Bronchial epithelial cell (primary cell): ENCODE measurements around the gene HTR3D. TPM values are rescaled to one million over a fixed set of nuclear protein-coding genes. Genes with fewer than 3 reads are reported as not detected.

ENCODE experiments used
- DNase-seq: peaks from one replicate; pipeline ENCODE4 v3.0.0-alpha.2; 2010; ENCODE audit warnings: low read depth
- FAIRE-seq: peaks from 2 replicates; lab custom pipeline; 2011; peaks lifted over from hg19 to GRCh38; lab: Jason Lieb, UNC
- H3K27me3 ChIP-seq: 2 replicates; pipeline ENCODE4 v1.5.1; 2011; ENCODE audit warnings: low read length; ENCODE audit not compliant: control insufficient read depth, insufficient read depth
- H3K36me3 ChIP-seq: 2 replicates; pipeline ENCODE4 v1.5.1; 2011; ENCODE audit warnings: low read length; ENCODE audit not compliant: control insufficient read depth, insufficient read depth
- H3K4me3 ChIP-seq: 2 replicates; pipeline ENCODE4 v1.5.1; 2011; ENCODE audit warnings: mild to moderate bottlenecking, low read depth, low read length, control low read depth
- total RNA-seq: library from RNA; depleted of rRNA; stranded (reverse); fragments of >200 nt; gene quantifications from 2 replicates; pipeline ENCODE4 v1.2.1, GENCODE V29; 2014
- TF ChIP-seq, protein P1 (sequence below): IDR thresholded peaks from 2 replicates; pipeline ENCODE4 v1.5.1; 2011; ENCODE audit warnings: mild to moderate bottlenecking, moderate library complexity, low read length, control low read depth, inconsistent platforms; ENCODE audit not compliant: insufficient read depth, severe bottlenecking

The HTR3D gene
- total RNA-seq, 1 donor from 2014 or later: not detected

DNA sequence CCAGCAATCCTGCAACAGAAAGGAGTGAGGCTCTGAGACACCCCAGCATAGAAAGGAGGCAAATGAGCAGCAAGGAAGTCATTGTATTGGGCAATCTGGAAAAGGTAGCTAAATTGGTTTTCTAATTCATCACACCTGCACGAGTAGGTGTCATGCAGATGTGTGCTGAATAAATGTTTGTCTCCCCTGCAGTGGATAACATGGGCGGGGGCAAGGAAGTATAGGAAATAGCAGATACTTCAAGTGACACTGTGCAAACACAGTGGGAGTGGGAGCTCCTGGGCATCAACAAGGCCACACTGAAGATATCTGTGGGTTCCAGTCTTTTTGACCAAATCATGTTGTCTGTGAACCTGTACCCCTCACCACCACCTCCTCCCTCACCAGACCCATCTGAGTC, 50.9 kb downstream of the HTR3D start:
- no peak for FAIRE-seq
- Histone ChIP-seq H3K4me3 (no peak overlapping the region), H3K27me3 (no peaks in the 10 kb centered on the region), H3K36me3 (no peaks in the 10 kb centered on the region)
- peak; percentile 27 for DNase-seq
- TF ChIP-seq, protein P1, sequence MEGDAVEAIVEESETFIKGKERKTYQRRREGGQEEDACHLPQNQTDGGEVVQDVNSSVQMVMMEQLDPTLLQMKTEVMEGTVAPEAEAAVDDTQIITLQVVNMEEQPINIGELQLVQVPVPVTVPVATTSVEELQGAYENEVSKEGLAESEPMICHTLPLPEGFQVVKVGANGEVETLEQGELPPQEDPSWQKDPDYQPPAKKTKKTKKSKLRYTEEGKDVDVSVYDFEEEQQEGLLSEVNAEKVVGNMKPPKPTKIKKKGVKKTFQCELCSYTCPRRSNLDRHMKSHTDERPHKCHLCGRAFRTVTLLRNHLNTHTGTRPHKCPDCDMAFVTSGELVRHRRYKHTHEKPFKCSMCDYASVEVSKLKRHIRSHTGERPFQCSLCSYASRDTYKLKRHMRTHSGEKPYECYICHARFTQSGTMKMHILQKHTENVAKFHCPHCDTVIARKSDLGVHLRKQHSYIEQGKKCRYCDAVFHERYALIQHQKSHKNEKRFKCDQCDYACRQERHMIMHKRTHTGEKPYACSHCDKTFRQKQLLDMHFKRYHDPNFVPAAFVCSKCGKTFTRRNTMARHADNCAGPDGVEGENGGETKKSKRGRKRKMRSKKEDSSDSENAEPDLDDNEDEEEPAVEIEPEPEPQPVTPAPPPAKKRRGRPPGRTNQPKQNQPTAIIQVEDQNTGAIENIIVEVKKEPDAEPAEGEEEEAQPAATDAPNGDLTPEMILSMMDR: no peak

DNA sequence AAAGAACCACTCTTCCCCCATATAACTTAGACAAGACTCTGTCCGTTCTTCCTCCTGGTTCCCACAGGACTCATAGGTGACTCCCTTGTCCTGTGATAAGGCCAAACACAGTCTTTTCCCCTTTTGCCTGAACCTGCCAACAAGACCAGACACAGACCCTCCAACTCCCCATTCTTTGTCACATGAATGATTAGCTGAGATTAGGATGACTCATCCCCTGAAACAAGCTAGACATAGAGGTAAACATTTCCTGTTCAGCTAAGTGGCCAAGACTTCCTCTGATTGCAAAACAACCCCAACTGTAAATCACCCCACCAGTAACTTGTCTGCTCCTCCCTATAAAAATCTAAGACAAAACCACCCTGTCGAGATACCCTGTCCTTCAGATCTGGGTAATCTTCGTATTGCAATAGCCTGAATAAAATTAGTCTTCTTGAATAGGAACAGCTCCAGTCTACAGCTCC, 53.9 kb downstream of the HTR3D start:
- no peaks in the 10 kb centered on the region for H3K36me3 ChIP-seq
- TF ChIP-seq, protein P1: no peak
- FAIRE-seq (no peak), DNase-seq (peak; percentile 99)
- no peaks in the 10 kb centered on the region for H3K27me3 ChIP-seq
- H3K4me3 ChIP-seq: no peak overlapping the region

Other genes starting within 250 kb of the HTR3D start
- gene MAP6D1, start 206.2 kb upstream of the HTR3D start, total RNA-seq: 0.79 and 0.90 TPM in 2 replicates
- 68.0 and 75.6 TPM in 2 replicates for gene PARL, start 146.9 kb upstream of the HTR3D start, total RNA-seq
- gene ABCC5, start 13.9 kb upstream of the HTR3D start, total RNA-seq: 18.7 and 28.2 TPM in 2 replicates
- not detected in 2 replicates for gene HTR3C, start 21.3 kb downstream of the HTR3D start, total RNA-seq
- not detected in 2 replicates for gene HTR3E, start 65.3 kb downstream of the HTR3D start, total RNA-seq
- gene EIF2B5, start 103.6 kb downstream of the HTR3D start, total RNA-seq: 42.1 and 46.1 TPM in 2 replicates
- 22.6 and 30.2 TPM in 2 replicates for gene DVL3, start 123.6 kb downstream of the HTR3D start, total RNA-seq
- 262 and 275 TPM in 2 replicates for gene AP2M1, start 143.1 kb downstream of the HTR3D start, total RNA-seq
- 40.0 and 54.2 TPM in 2 replicates for gene ABCF3, start 154.5 kb downstream of the HTR3D start, total RNA-seq
- not detected in 2 replicates for gene VWA5B2, start 197.8 kb downstream of the HTR3D start, total RNA-seq
- gene ALG3, start 217.2 kb downstream of the HTR3D start, total RNA-seq: 21.6 and 36.9 TPM in 2 replicates
- gene EEF1AKMT4, start 217.9 kb downstream of the HTR3D start, total RNA-seq: 10.1 and 14.0 TPM in 2 replicates
- not detected in 2 replicates for gene CAMK2N2, start 229.8 kb downstream of the HTR3D start, total RNA-seq
- not detected in 2 replicates for gene ECE2, start 244.3 kb downstream of the HTR3D start, total RNA-seq